Measurements from ENCODE around the gene ZMYND10. TPM values are rescaled to one million over a fixed set of nuclear protein-coding genes. Genes with fewer than 3 reads are reported as not detected.

ZMYND10 gene
- total RNA-seq, 1 donor from 2014 or later, result 0.92 TPM

- no peak for DNase-seq (ENCODE audit: low read depth)
- no peak for TF ChIP-seq CTCF (conservative IDR thresholded peaks at IDR 0.05; ENCODE audit: low read depth, low read length)
Observed at GRCh38 chr3:50371133-50371685, 25.7 kb upstream of the ZMYND10 start.

GRCh38 chr3:50370594-50370993 is 25.1 kb upstream of the ZMYND10 start:
- no peak for TF ChIP-seq CTCF (conservative IDR thresholded peaks at IDR 0.05; ENCODE audit: low read depth, low read length)
- DNase-seq (ENCODE audit: low read depth), result no peak

More at GRCh38 chr3:50371133-50371685, 25.7 kb upstream of the ZMYND10 start:
- H3K4me3 ChIP-seq (ENCODE audit: low read depth, low read length), result no peak overlapping the region

GRCh38 chr3:50369012-50369670 is 23.6 kb upstream of the ZMYND10 start:
- TF ChIP-seq CTCF (conservative IDR thresholded peaks at IDR 0.05; ENCODE audit: low read depth, low read length), result no peak
- DNase-seq (ENCODE audit: low read depth), result no peak

More at GRCh38 chr3:50370594-50370993, 25.1 kb upstream of the ZMYND10 start:
- H3K4me3 ChIP-seq (ENCODE audit: low read depth, low read length), result no peak overlapping the region

GRCh38 chr3:50365842-50366220 is 20.3 kb upstream of the ZMYND10 start:
- no peak for TF ChIP-seq CTCF (conservative IDR thresholded peaks at IDR 0.05; ENCODE audit: low read depth, low read length)
- DNase-seq (ENCODE audit: low read depth), result no peak
- peak overlapping the region; percentile 58 for H3K4me3 ChIP-seq (ENCODE audit: low read depth, low read length)

More at GRCh38 chr3:50369012-50369670, 23.6 kb upstream of the ZMYND10 start:
- H3K4me3 ChIP-seq (ENCODE audit: low read depth, low read length), result no peak overlapping the region

- DNase-seq (ENCODE audit: low read depth), result no peak
- no peak for TF ChIP-seq CTCF (conservative IDR thresholded peaks at IDR 0.05; ENCODE audit: low read depth, low read length)
- H3K4me3 ChIP-seq (ENCODE audit: low read depth, low read length), result peak overlapping the region; percentile 58
Observed at GRCh38 chr3:50365080-50365841, 19.7 kb upstream of the ZMYND10 start.

- DNase-seq (ENCODE audit: low read depth), result no peak
Observed at GRCh38 chr3:50364573-50365079, 19.1 kb upstream of the ZMYND10 start.

More at GRCh38 chr3:50364573-50365079, 19.1 kb upstream of the ZMYND10 start:
- H3K4me3 ChIP-seq (ENCODE audit: low read depth, low read length), result peak overlapping the region; percentile 58
- TF ChIP-seq CTCF (conservative IDR thresholded peaks at IDR 0.05; ENCODE audit: low read depth, low read length), result no peak

Measured in epithelial cell of proximal tubule (primary cell).